ENCODE data around the gene POMC. TPM values are rescaled to one million over a fixed set of nuclear protein-coding genes. Genes with fewer than 3 reads are reported as not detected.

POMC gene
- total RNA-seq = 6.3 and 7.2 TPM in 2 replicates

GRCh38 chr2:25168256-25169072 lies at the start of gene POMC:
TSS of gene POMC (minus strand) at chr2:25168580. CDS start at chr2:25164772, 3,808 bp downstream.

Other genes with a start within 250 kb of the POMC start
- gene ADCY3, start 248.3 kb downstream of the POMC start, total RNA-seq = 27.0 and 34.0 TPM in 2 replicates
- gene DNAJC27, start 196.6 kb downstream of the POMC start, total RNA-seq = 0.53 and 2.1 TPM in 2 replicates
- gene EFR3B, start 126.5 kb downstream of the POMC start, total RNA-seq = 0.67 and 0.79 TPM in 2 replicates
- gene DNMT3A, start 173.3 kb upstream of the POMC start, total RNA-seq = 10.2 and 10.9 TPM in 2 replicates